Sigmoid colon (tissue), 4 donors: ENCODE measurements around the gene PDE4D.

Source experiments
- CTCF ChIP-seq, 4 experiments: fragments of 450-650 bp in 3 of 4; fragments of 200-600 bp in 1 of 4; IDR thresholded peaks; one replicate each; pipeline ENCODE4 v1.5.1; 2016 to 2019; ENCODE audit warnings: antibody characterized with exemption in 4 of 4, mild to moderate bottlenecking in 3 of 4, moderate library complexity in 2 of 4
- EP300 ChIP-seq, 4 donors: sonication (generic); formaldehyde crosslinking; IDR thresholded peaks; one replicate each; pipeline ENCODE4 v1.6.1; 2017; ENCODE audit warnings: antibody characterized with exemption in 4 of 4

DNA sequence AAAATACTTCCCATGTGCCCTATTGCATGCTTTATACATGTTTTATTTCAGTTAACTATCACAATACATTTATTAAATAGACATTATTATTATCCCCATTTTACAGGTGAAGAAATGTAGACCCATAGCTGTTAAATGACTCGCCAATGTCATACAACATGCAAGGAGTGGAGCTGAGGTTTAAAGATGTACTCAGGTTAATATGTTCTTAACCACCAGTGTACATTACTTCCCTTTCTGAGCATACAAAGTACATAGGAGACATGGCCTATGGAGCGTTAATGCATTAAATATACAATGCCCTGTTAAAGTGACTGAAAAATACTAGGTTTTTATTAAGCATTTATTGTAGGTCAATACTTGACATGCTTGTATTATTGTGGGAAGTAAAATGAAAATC is 407.0 kb downstream of the PDE4D start:
- no peak for TF ChIP-seq EP300 (IDR thresholded peaks at IDR 0.05)
- no peak for TF ChIP-seq CTCF (IDR thresholded peaks at IDR 0.05)
